K562 (cell line): ENCODE measurements around the gene SERPINA10.

ENCODE experiments used
- BRD4 ChIP-seq: fragments of 200-600 bp; sonication (generic); IDR thresholded peaks from 2 replicates; pipeline ENCODE4 v1.6.1; 2017; ENCODE audit warnings: inconsistent platforms
- NR2C2 ChIP-seq, 2 experiments: fragments of 200-800 bp in 1 of 2; sonication (Bioruptor generic) in 1 of 2; sonication (generic) in 1 of 2; formaldehyde crosslinking in 1 of 2; IDR thresholded peaks; 2 replicates each; pipeline versions ENCODE4 v1.6.1 to v1.8.0; 2016 to 2022; ENCODE audit warnings: mild to moderate bottlenecking in 1 of 2, missing compliant biosample characterization in 1 of 2, missing genetic modification characterization in 1 of 2, missing genetic modification reagents in 1 of 2
- ZNF3 ChIP-seq: fragments of 250-450 bp; sonication (Bioruptor Pico); IDR thresholded peaks from 2 replicates; pipeline ENCODE4 v1.5.0; 2021; ENCODE audit warnings: mild to moderate bottlenecking, moderate library complexity
- TF ChIP-seq, protein P1 (sequence below), 2 experiments: IDR thresholded peaks; 2 replicates each; pipeline ENCODE4 v1.6.1; 2012; ENCODE audit warnings: improper control_type of control experiment in 2 of 2, low read depth in 2 of 2, low read length in 2 of 2, borderline replicate concordance in 1 of 2

GRCh38 chr14:94341656-94342333 is 48.7 kb upstream of the SERPINA10 start:
- TF ChIP-seq ZNF3, result no peak
- TF ChIP-seq BRD4, result no peak
- TF ChIP-seq NR2C2 (CRISPR knock-in tag; IDR thresholded peaks at IDR 0.05), result no peak
- no peak for TF ChIP-seq NR2C2 (tag; IDR thresholded peaks at IDR 0.05)
- TF ChIP-seq, protein P1, sequence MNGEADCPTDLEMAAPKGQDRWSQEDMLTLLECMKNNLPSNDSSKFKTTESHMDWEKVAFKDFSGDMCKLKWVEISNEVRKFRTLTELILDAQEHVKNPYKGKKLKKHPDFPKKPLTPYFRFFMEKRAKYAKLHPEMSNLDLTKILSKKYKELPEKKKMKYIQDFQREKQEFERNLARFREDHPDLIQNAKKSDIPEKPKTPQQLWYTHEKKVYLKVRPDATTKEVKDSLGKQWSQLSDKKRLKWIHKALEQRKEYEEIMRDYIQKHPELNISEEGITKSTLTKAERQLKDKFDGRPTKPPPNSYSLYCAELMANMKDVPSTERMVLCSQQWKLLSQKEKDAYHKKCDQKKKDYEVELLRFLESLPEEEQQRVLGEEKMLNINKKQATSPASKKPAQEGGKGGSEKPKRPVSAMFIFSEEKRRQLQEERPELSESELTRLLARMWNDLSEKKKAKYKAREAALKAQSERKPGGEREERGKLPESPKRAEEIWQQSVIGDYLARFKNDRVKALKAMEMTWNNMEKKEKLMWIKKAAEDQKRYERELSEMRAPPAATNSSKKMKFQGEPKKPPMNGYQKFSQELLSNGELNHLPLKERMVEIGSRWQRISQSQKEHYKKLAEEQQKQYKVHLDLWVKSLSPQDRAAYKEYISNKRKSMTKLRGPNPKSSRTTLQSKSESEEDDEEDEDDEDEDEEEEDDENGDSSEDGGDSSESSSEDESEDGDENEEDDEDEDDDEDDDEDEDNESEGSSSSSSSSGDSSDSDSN (IDR thresholded peaks at IDR 0.05; ENCODE audit: borderline replicate concordance in 1 of 2, low read depth in 2 of 2, low read length in 2 of 2), result no peak
